HepG2 (cell line): ENCODE data around the gene MRPL20. TPM values are rescaled to one million over a fixed set of nuclear protein-coding genes. Genes with fewer than 3 reads are reported as not detected.

Source experiments
- HMGA1 ChIP-seq: sonication (generic); formaldehyde crosslinking; conservative IDR thresholded peaks from 2 replicates; pipeline ENCODE4 v1.4.0; 2020; ENCODE audit warnings: missing genetic modification reagents
- HNF1B ChIP-seq: sonication (generic); formaldehyde crosslinking; IDR thresholded peaks from 2 replicates; pipeline ENCODE4 v1.5.1; 2020; ENCODE audit warnings: mild to moderate bottlenecking, moderate library complexity, missing genetic modification reagents
- POLR2A ChIP-seq, 2 experiments: IDR thresholded peaks; 2 replicates each; pipeline ENCODE4 v1.6.1; 2011; ENCODE audit warnings: low read depth in 2 of 2, low read length in 2 of 2, mild to moderate bottlenecking in 1 of 2, moderate library complexity in 1 of 2; ENCODE audit not compliant: insufficient read depth in 1 of 2
- REST ChIP-seq, 2 experiments: IDR thresholded peaks; 2 replicates each; pipeline ENCODE4 v1.6.1; 2011 to 2012; ENCODE audit warnings: low read length in 2 of 2, borderline replicate concordance in 1 of 2, low read depth in 1 of 2, mild to moderate bottlenecking in 1 of 2, moderate library complexity in 1 of 2
- ZBTB40 ChIP-seq, 2 experiments: fragments of 450-650 bp in 1 of 2; sonication (generic) in 1 of 2; formaldehyde crosslinking in 1 of 2; IDR thresholded peaks; 2 replicates each; pipeline versions ENCODE4 v1.6.1 to v1.8.0; 2016 to 2022; ENCODE audit warnings: antibody characterized with exemption in 1 of 2, mild to moderate bottlenecking in 1 of 2, missing genetic modification reagents in 1 of 2
- ZNF274 ChIP-seq: sonication (generic); formaldehyde crosslinking; IDR thresholded peaks from 2 replicates; pipeline ENCODE4 v1.5.1; 2020; ENCODE audit warnings: mild to moderate bottlenecking, missing genetic modification reagents
- polyA plus RNA-seq, 8 experiments: library from polyadenylated mRNA; depleted of rRNA in 3 of 8; stranded (reverse) in 7 of 8; unstranded in 1 of 8; fragments of >200 nt; fragmentation: Illumina TruSeq in 4 of 8; extraction: Trizol in 4 of 8; gene quantifications; 2 replicates each; pipeline versions ENCODE4 v1.2.1 to v1.2.3, GENCODE V29; 2011 to 2016; ENCODE audit warnings: low read depth in 4 of 8, missing spikeins in 1 of 8, mixed read lengths in 1 of 8; ENCODE audit not compliant: insufficient read depth in 1 of 8
- total RNA-seq, 5 experiments: library from RNA; depleted of rRNA; stranded (reverse); fragments of >200 nt; fragmentation: Illumina TruSeq; extraction: Trizol; gene quantifications; 2 replicates each; pipeline ENCODE4 v1.2.3, GENCODE V29; 2016; ENCODE audit warnings: low read depth in 1 of 5

The MRPL20 gene
- total and polyA plus RNA-seq, 2 of the 13 experiments (the other 11 are each of a cell fraction or from before 2014, with no cell fraction given): 59.2 to 127 TPM

- TF ChIP-seq ZBTB40 (IDR thresholded peaks at IDR 0.05): no peak
- no peak for TF ChIP-seq ZBTB40 (CRISPR knock-in tag; IDR thresholded peaks at IDR 0.05)
- no peak for TF ChIP-seq REST (IDR thresholded peaks at IDR 0.05; ENCODE audit: borderline replicate concordance in 1 of 2, low read depth in 1 of 2, low read length in 2 of 2)
- TF ChIP-seq ZNF274 (CRISPR knock-in tag): 0 out of 2 replicates have a peak, but pooled peaks have one; percentile 25
- 0 out of 2 replicates have a peak, but pooled peaks have one; percentile 59 for TF ChIP-seq HNF1B (CRISPR knock-in tag)
- TF ChIP-seq HMGA1 (CRISPR knock-in tag): no peak
- TF ChIP-seq POLR2A (IDR thresholded peaks at IDR 0.05; ENCODE audit: insufficient read depth in 1 of 2, low read depth in 2 of 2, low read length in 2 of 2): 0 out of 4 replicates have a peak, but pooled peaks of 1 of the 2 experiments have one; percentile 2
- TF ChIP-seq, all 625 proteins: peak for 4
Observed at GRCh38 chr1:1376551-1377226, 30.4 kb downstream of the MRPL20 start (continued).
